HG02571 (cell line): ENCODE results near the gene TADA3.

ENCODE experiments used
- ATAC-seq: cut with Tn5 transposase; IDR thresholded peaks from one replicate; pipeline ENCODE4 v1.9.1; 2021; ENCODE audit warnings: mild to moderate bottlenecking, moderate library complexity; ENCODE audit not compliant: unreplicated experiment

TADA3 gene

DNA sequence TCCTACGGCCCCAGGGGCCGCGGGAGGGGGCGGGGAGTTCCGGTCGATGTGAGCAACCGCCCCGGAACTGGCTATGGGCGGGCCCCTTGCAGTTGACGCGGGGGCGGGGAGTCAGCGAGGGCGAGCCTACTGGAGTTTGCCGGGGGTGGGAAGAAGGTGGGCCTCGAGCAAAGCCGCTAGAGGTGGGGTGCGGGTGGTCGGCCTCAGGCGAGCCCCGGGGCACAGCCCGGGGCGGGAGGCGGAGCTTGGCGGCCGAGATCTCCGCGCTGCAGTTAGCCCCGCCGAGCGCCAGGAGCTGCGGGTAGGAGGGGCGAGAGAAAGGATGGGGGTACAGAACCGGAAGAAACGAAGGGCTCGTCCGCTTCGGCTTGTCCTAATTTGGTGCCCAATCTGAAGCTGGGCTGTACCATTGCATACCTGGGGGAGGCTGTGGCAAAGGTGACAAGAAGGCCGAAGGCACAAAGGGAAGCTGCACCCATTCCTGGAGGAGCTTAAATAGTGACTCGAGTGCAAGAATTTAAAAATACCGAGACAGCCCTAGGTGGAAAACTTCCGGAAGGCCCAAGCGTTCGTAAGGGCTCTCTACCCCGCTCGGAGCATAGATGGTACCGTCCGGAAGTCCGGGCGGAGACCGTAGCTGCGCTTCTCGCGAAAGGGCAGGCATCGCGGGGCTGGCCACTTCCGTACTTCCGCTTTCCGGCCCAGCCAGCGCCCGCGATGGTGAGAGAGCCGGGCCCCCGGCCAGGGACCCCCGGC, at the start of gene TADA3, which contains the start of gene ARPC4:
TADA3 (minus strand) TSS at position 69 of the 756 bp plus-strand sequence. CDS start 1,007 bp downstream, outside the sequence.
ARPC4 (plus strand) TSS at position 678 of the 756 bp plus-strand sequence; CDS start at position 718, 40 bp downstream.
- peak; percentile 78 for ATAC-seq

- no peak for ATAC-seq
Measured at GRCh38 chr3:9841015-9841414, 48.7 kb upstream of the TADA3 start.

- no peak for ATAC-seq
Measured at GRCh38 chr3:9838856-9839255, 46.6 kb upstream of the TADA3 start.

DNA sequence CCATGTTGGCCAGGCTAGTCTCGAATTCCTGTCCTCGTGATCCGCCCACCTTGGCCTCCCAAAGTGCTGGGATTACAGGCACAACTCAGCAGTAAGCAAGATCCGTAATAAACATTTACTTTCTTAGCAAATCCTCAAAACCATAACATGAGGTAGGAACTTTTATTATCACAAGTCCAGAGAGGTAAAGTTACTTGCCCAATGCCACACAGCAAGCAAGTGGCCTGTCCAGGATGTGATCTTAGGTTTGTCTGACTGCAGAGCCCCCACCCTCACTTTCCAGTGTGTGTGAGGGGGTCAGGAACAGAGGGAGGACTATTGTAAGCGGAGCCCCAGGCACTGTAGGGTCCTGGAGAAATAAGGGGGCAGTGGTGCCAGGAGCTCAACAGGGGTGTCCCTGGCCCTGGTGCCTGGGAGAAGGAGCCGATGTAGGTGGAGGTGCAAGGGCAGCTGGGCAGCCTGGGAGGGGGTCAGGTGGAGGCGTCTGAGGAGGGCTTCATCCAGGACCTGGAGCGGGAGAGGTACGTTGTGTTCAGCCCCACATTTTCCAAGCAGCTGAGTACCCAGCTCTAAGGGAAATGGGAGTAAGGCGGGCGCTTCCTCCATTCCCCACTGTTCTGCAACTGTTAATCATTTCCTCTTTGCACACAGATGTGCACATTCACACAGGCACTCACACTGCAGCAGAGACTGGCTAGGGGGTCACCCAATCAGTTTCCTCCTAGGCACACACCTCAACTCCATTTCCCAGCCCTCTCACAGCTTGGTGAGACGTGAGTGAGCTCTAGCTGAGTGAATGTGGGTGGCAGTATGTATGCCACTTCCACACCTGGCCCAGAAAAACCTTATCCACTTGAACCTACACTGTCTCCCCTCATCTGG, 45.7 kb upstream of the TADA3 start:
- no peak for ATAC-seq

DNA sequence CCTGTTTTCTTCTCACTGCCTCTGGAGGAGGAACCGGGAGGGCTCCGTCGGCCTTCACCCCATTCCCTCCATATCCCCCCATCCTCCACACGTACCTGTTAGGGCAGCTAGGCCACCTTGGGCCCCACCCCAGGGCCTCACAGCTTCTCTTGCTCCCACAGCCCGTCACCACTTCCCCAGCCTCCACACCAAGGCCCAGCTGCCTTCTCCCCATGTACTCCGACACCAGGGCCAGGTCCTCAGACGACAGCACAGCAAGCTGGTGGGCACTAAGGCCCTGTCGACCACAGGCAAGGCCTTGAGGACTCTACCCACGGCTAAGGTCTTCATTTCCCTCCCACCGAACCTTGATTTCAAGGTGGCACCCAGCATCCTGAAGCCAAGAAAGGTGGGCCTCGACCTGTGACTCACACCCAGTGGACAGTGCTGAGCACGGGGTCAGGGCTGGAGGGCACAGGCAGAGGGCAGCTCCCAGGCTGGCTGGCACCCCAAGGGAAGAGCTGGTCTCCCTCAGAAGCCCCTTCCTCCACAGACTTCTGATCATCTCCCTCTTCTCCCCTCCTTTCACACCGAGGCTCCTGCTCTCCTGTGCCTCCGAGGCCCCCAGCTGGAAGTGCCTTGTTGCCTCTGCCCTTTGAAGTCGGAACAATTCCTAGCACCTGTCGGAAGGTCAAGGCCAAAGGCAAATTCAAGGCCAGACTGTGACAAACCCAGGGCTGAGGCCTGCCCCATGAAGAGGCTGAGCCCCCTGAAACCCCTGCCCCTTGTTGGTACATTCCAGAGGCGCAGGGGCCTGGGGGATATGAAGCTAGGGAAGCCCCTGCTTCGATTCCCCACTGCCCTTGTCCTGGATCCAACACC, 42.5 kb upstream of the TADA3 start:
- no peak for ATAC-seq

- no peak for ATAC-seq
Measured at GRCh38 chr3:9833078-9833477, 40.8 kb upstream of the TADA3 start.

DNA sequence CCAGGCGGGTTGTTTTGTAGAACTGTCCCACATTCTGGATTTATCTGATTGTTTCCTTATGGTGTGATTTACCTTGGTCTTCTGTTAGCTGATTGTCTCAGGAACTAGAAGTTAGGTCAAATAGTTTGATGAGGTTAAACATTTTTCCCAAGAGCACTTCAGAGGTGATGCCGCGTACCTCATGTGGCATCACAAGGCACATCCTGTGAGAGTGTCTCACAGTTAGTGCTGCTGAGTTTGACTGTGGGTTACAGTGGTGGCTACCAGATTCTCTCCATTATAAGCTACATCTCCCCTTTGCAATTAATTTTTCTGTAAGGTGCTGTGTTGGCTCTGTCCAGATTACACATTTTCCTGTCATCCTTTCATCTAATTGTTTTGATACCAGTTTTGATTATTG, 39.0 kb upstream of the TADA3 start:
- no peak for ATAC-seq

GRCh38 chr3:9828801-9829755, 36.8 kb upstream of the TADA3 start:
- no peak for ATAC-seq

- no peak for ATAC-seq
Measured at GRCh38 chr3:9826815-9827573, 34.7 kb upstream of the TADA3 start.

GRCh38 chr3:9825451-9826040, 33.3 kb upstream of the TADA3 start:
- no peak for ATAC-seq

DNA sequence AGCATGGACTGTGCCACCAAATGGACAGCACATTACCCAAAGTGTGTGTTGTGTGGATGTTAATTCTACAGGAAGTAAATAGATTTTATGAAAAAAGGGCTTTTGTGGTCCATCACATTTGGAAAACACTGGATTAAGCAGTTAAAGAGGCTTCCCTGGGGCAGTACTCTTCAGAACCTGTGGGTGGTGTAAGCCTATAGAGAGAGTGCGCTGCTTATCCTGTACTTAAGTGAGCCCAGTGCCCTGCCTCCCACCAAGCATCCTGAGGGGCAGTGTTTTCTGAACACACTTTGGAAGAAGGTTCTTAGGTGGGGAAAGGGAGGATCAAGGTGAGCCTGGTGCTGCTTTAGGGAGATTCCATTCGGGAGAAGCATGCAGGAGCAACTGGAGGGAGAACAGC, 28.7 kb upstream of the TADA3 start:
- ATAC-seq = no peak

GRCh38 chr3:9820543-9820942, 28.3 kb upstream of the TADA3 start:
- no peak for ATAC-seq

- ATAC-seq = no peak
Measured at GRCh38 chr3:9818666-9819335, 26.5 kb upstream of the TADA3 start.

DNA sequence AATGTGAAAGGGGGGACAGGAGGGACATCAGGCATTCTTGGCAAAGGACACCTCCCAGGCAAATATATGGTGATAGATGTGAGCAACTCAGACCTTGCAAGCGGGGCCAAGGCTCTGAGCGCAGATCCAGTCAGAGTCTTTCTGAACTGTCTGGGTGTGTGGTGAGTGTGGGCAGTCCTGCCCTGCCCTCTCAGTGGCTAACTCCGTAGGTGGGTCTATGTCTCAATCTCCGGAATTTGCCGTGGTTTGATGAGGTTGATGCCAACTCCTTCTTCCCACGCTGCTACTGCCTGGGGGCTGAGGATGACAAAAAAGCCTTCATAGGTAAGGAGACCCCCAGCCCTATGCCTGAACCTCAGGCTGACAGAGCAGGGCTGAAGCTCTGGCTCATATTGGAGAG, 25.2 kb upstream of the TADA3 start:
- no peak for ATAC-seq

DNA sequence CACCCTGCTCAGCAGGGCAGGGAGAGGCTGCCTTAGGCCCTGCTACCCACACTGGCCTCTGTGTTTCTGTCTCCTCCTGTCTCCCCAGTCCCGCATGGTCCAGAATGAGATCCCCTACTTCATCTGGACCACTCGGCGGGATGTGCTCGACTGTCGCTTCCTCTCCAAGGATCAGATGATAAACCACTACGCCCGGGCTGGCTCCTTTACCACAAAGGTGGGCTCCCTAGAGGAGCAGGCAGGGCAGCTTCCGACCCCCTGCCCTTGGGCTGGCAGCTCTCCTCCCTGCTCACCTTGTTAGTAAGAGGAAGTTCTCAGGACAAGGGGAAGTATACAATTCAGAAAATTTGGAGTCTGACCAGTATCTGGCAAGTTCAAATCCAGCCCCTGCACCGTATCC, 23.7 kb upstream of the TADA3 start:
- no peak for ATAC-seq

DNA sequence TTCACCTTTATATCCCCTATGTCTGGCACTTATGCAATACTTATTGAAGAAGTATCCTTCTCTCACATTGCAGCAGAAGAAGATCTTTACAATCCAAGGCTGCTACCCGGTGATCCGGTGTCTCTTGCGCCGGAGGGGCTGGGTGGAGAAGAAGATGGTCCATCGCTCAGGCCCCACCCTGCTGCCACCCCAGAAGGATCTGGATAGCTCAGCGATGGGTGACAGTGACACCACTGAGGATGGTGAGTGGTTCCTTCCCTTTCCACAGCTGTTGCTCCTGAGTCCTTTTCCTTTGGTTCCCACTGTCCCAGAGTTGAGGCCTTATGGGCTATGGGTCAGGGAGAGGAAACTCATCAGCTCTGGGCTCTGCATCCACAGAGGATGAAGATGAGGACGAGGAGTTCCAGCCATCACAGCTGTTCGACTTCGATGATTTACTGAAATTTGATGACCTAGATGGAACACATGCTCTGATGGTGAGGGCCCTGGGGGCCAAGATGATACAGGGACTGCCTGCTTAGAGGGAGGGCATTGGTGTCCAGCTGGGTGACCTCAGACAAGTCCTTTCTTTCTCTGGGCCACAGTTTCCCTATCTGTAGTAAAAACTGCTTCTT, 20.7 kb upstream of the TADA3 start:
- no peak for ATAC-seq

DNA sequence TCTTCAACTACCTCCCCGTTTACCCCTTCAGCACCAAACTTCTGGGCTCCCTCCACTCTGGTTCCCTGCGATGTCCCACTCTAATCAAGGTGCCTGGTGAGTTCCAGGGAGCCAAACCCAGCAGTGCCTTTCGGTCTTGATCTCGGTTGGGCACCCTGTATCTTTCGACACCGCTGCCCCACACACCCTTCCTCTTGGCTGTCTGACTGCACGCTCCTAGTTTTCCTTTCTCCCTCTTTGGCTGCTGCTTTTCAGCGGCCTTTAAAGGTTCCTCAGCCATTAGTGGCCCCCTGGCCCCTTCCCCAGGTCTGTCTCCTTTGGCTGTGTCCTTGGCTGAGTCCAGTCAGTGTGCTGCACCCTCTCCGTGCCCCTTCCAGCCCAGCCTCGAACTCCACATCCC, 18.6 kb upstream of the TADA3 start:
- ATAC-seq = no peak

GRCh38 chr3:9810433-9810770, 18.1 kb upstream of the TADA3 start:
- no peak for ATAC-seq
